Pulmonary artery endothelial cell (primary cell): Measurements from ENCODE around the gene TMEM237. TPM values are rescaled to one million over a fixed set of nuclear protein-coding genes. Genes with fewer than 3 reads are reported as not detected.

Experiments used
- total RNA-seq: library from RNA; depleted of rRNA; stranded (reverse); fragments of >200 nt; gene quantifications from 2 replicates; pipeline ENCODE4 v1.2.3, GENCODE V29; 2014

Gene TMEM237
- total RNA-seq, 1 donor from 2014 or later, result 31.5 TPM

Other genes with a start within 250 kb of the TMEM237 start
- 30.3 and 35.0 TPM in 2 replicates for gene TRAK2, start 192.0 kb downstream of the TMEM237 start, total RNA-seq
- gene STRADB, start 191.8 kb downstream of the TMEM237 start, total RNA-seq, result 21.5 and 26.3 TPM in 2 replicates
- 9.0 TPM in 2 replicates for gene MPP4, start 55.1 kb upstream of the TMEM237 start, total RNA-seq
- 36.1 and 42.5 TPM in 2 replicates for gene ALS2, start 137.4 kb upstream of the TMEM237 start, total RNA-seq
- gene CDK15, start 163.0 kb upstream of the TMEM237 start, total RNA-seq, result not detected in 2 replicates